Fibroblast of gingiva (primary cell): ENCODE measurements around the gene NDUFAB1.
"Not testable (repeated sequence)": the region's sequence is repeated elsewhere in the genome, so short reads cannot be mapped to it uniquely, and the experiment has no call there.

Experiments
- DNase-seq: peaks from one replicate; pipeline ENCODE4 v3.0.0-alpha.2; 2011; ENCODE audit warnings: low read depth

Gene NDUFAB1

DNA sequence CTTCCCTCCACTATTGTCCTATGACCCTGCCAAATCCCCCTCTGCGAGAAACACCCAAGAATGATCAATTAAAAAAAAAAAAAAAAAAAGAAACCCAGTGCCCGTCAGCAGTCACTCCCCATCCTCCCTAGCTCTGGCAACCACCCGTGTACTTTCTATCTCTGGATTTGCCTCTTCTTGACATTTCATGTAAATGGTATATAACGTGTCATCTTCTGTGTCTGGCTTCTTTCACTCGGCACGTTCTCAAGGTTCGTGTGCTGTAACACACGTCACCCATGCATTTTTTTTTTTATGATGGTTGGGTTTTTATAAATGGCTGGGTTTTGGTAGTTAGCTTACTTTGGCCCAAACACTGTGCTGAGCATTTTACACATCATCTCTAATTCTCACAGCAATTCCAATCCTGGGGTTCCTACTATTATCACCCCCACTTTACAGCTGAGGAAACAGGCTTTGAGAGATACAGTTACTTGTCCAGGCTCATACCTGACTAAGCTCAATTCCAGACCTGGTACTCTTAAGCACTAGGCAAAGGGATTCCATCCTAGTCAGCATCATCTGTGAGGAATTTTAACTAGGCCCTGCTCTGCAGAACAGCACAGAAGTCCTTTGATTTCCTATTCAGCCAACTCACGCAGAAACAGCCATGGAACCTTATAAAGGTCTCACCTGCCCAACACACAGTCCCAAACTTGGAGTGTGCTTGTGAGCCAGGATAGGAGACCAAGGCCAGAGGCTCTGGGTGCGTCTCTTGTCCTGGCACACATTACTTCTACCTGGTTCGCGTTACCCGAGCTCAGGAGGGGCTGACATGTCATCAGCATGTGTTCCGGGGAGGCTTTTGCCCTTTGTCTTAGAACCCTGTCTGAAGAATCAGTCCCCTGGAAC, 11.7 kb downstream of the NDUFAB1 start:
- no peak for DNase-seq

GRCh38 chr16:23583271-23583670, 12.8 kb downstream of the NDUFAB1 start:
- DNase-seq = not testable (repeated sequence)

GRCh38 chr16:23581764-23582163, 14.4 kb downstream of the NDUFAB1 start:
- DNase-seq = no peak

DNA sequence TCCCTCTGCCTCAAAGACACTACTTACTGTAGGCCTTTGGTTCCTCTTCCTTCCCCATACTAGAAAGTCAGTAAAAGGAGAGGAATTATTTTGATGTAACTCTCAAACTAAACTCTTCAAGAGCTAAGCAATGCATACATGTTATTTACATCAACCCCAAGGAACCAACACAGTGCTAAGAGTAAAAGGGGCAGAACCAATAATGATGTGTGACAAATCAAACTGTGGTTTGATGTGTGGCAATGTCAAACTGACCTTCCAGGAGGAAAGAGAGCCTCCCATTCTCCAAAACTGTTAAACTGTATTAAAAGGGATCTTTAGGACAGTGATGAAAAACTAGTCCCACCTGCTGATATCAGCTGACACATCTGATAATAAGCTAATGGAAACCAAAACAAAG, 15.7 kb downstream of the NDUFAB1 start:
- DNase-seq = no peak

- DNase-seq = no peak
Observed at GRCh38 chr16:23579371-23579770, 16.7 kb downstream of the NDUFAB1 start.

- DNase-seq = peak; percentile 41
Observed at GRCh38 chr16:23578101-23578830, 17.9 kb downstream of the NDUFAB1 start.

DNA sequence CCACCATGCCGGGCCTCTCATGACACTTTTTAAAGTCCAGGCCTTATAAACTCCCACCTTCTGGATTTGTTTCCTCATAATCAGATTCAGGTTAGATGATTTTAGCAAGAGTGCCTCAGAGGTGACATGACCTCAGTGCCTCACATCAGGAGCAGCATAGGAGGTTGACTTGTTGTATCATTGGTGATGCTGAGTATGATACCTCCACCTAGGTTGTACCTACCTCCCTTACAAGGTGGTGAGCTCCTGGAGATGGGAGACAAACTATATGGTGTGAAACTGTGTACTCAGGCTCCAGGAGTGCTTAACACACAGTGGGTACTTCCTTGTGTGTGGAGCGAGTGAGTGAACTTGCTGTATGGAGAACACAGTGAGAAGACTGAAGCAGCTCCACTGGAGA, 18.6 kb downstream of the NDUFAB1 start:
- no peak for DNase-seq

GRCh38 chr16:23575834-23576233, 20.3 kb downstream of the NDUFAB1 start:
- DNase-seq = no peak

- no peak for DNase-seq
Observed at GRCh38 chr16:23573817-23574216, 22.3 kb downstream of the NDUFAB1 start.

- DNase-seq = no peak
Observed at GRCh38 chr16:23572394-23572793, 23.7 kb downstream of the NDUFAB1 start.

- no peak for DNase-seq
Observed at GRCh38 chr16:23571895-23572294, 24.2 kb downstream of the NDUFAB1 start.

DNA sequence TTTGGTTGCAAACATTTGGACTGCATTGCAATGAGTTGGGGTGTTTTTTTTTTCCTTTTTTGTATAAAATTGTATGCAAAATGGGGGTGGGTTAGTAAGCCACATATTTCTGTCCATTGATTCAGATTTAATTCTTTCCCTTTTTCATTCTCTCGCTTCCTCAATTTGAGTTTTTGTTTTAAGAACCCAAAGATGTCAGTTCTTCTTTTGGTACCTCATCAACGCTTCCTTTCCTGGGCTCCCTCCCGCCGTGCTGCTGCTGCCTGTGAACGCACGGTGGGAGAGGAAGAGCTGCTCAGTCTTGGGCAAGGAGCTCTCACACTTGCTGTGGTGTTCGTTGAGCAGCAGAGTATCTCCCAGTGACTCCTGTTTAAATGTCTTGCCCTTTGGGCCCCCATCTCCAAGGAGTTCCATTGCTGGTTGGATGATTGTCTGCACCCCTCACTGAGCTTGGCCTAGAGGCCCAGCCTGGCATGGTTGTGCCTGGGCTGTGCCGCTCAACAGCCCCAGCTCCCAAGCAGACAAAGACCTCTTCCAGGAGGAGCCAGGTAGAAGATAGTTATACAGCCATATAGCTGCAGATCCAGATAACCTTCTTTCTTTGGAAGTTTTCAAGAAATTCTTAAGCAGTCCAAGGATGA, 25.0 kb downstream of the NDUFAB1 start:
- DNase-seq = no peak

- DNase-seq = no peak
Observed at GRCh38 chr16:23567602-23568001, 28.5 kb downstream of the NDUFAB1 start.

GRCh38 chr16:23566724-23567123, 29.4 kb downstream of the NDUFAB1 start:
- no peak for DNase-seq

DNA sequence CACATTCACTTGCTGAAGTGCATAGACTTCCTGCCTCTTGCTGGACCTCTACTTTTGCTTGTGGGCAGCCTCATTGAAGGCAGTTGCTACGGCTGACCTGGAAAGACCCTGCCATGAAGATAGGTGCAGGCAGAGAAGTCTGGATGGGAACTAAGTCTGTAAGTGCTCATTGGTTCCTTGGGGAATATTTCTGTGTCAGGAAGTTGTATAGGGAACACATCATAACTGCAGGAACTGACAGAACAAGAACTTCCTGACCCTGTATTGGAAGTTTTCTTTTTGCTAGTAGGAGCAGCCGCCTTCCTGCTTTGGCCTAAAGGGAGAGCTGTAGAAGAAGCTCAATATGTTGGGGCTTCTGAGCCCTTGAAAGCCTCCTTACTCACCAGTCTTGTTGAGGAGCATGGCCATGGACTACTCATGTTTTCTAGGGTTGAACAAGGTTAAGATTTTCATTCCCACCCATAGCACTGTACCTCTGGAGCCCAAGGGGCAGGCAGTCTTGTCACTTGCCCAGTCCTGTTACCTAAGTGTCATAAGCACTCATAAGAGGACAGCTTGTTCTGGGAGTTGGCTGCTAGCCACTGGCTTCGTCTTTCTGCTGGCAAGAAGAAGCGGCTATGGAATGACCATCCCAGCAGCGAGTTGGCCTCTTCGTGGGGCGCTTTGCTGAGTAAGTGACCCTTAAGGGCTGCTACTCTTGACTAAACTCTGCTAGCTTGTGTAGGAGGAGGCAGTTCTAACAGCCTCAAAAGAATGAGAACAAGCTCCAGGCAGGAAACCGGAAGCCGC, 31.3 kb downstream of the NDUFAB1 start:
- DNase-seq = peak; percentile 3

DNA sequence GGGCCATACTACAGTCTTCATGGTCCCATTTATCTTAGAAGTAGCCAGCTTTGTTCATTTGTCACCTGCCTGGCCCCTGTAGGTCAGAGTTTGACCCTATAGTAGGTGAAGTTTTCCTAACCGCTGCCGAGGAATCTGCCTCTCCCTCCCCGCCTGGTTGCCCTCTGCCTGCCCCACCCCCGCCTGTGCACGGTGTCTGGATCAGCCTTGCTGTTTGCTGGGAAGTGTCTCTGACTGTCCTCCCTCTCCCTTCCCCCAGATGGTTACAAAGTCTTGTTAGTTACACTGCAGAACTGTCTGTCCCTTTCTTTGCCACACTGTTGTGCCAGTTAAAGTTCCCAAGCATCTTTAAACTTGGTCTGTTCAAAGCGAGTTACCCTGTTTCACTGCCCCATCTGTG, 32.9 kb downstream of the NDUFAB1 start:
- DNase-seq = no peak

- DNase-seq = no peak
Observed at GRCh38 chr16:23562505-23562904, 33.6 kb downstream of the NDUFAB1 start.

- DNase-seq = no peak
Observed at GRCh38 chr16:23561586-23561985, 34.5 kb downstream of the NDUFAB1 start.

DNA sequence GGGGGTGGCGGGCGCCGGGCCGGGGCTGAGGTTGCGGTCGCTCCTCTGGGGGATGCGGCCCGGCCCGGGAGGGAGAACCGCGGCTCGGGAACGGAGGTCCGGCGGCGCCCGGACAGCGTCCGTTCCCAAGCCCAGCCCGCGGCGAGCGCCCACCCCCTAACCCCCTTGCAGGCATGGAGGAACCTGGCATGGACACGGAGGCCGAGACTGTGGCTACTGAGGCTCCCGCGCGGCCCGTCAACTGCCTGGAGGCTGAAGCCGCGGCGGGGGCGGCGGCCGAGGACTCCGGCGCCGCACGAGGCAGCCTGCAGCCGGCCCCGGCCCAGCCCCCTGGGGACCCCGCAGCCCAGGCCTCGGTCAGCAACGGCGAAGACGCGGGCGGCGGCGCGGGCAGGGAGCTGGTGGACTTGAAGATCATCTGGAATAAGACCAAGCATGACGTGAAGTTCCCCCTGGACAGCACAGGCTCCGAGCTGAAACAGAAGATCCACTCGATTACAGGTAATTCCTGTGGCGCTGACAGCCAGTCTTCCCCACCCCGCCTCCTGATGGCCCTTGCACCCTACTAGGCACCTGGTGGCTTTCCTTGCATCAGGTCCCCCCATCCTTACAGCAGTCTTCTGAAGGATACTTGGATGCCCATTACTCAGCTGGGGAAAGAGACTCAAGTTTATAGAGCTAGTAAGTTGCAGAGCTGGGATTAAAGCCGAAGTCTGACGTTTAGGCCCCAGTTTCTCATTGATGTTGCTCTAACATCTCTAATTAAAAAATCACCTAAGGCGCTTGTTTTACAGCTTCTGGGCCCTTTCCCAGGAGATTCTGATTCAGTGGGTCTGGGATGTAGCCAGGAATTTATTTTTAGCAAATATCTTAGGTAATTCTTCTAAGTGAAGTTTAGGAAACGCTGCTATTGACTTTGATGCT, 38.1 kb downstream of the NDUFAB1 start:
- DNase-seq = peak; percentile 44

- peak; percentile 98 for DNase-seq
Observed at GRCh38 chr16:23556881-23557778, 39.0 kb downstream of the NDUFAB1 start, which contains the start of the genes EARS2 and UBFD1. EARS2 (minus strand) TSS chr16:23557350; CDS start chr16:23557343, 7 bp downstream. UBFD1 (plus strand) TSS chr16:23557727; CDS start chr16:23557743, 16 bp downstream.
